Activated CD8-positive, alpha-beta memory T cell treated with anti-CD3 and anti-CD28 coated beads, Interleukin-2, amount 50 U/mL, for 1 hour (primary cell): ENCODE results near the gene PAFAH1B1.

ENCODE experiments used
- DNase-seq: peaks from one replicate; pipeline ENCODE4 v3.0.0-alpha.2; 2020; ENCODE audit errors: extremely low read depth

PAFAH1B1 gene

DNA sequence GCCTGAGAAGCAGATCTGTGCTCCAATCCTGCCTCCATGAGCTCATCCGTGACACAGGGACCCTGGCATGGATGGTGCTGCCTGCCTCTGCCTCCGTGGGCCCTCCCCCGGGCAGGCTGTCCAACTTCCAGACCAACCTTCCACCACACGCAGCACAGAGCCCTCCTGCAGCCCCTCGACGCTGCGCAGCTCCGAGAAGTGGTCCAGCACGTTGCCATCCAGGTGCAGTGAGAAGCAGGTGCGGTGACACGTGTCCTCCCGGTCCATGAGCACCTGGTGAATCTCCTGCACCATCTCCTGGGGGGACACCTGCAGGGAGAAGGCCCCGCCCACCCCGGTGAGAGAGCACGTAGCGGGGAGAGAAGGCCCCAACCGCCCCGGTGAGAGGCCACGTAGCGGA, 109.7 kb downstream of the PAFAH1B1 start:
- no peak for DNase-seq

- no peak for DNase-seq
Measured at GRCh38 chr17:2703606-2704005, 110.2 kb downstream of the PAFAH1B1 start.

DNA sequence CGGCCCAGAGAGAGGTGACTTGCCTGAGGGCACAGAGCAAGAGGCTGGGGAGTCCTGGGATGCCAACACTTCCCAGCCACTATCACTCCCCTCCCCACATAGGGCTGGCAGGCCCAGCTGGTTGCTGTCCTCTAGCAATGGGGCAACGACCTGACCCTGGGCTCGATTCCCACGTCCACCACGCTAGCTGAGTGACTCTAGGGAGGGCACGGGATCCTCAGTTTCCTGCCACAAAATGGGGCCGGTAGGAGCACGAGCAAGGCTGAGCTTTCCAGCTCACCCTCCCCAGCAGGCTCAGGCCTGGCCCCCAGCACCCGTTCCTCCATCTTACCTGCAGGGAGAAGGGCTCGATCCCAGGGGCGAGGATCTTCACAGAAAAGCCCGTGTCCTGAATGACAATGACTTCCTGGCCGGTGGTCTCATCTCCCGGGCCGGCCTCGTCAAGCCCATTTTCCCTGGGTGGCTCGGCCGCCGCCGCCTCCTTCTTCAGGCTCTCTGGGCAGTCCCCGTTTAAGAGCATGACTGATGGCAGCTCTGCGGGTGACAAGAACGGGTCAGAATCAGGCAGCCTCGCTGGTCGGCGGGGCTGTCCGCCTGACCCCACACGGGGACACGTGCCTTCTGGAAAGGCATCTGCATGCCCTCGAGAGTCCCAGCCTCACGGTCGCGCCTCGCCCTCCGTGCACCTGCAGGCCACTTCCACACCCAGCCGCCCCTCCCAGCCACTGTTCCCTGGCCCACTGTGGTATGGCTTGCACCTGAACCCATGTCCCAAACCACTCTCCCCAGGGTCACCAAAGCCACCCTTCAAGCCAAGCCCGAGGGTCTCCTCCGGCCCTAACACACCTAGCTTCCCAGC, 110.8 kb downstream of the PAFAH1B1 start:
- DNase-seq = no peak

DNA sequence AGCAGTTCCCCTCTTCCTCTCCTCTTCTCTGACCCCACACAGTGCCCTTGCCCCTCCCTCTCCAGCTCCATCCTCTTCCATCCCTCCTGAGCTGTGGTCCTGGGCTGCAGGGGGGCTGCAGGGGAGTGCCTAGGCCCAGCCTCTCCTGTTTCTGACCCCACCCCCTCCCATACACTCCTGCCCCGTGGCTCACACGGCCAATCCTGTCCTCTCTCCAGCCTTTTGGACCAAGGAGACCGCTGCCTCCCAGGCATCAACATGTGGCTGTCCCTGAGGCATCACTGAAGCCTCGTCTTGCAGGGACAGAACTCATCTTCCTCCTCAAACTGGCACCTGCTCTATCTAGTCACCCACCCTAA, 111.4 kb downstream of the PAFAH1B1 start:
- no peak for DNase-seq

GRCh38 chr17:2705263-2705662, 111.8 kb downstream of the PAFAH1B1 start:
- DNase-seq = no peak

DNA sequence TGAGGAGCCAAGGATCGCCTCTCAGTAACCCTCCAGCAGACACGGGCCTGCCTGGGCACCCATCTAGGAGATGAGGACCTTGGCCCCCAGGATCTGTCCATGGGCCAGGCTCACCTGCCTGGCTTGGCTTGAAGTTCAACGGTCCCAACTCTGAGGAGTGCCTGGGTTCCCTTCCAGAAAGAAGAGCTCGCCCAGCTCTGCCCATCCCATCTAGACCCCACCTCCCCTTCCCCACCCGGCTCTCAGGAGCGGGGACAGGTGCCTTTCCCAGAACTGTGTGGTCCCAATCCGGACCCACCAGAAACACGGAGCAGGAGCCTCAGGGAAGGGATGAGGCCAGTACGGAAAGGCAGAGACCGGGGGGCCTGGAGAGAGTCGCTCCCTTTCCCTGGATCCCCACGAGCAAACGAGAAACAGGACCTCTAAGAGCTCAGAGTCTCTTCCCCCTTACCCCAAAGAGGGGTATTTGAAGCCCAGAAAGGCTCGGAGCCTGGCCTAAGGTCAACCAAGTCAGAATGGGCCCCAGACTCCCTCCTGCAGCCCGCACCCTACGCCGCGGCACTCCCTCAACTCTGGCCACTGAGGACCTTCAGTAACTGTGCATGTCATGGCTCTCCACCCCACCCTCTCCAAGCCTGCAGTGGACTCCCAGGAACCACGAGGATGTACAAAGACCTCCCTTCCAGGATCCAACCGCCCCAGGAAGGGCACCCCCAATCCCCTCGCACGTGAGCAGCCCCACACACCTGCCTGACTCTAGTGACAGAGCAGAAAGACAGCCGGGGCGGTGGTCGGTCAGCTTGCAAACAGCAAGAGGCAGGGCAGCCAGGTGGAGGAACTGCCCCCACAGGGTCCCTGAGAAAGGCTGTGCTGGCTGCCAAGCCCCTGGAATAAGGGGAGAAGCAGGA, 112.7 kb downstream of the PAFAH1B1 start:
- DNase-seq = no peak

GRCh38 chr17:2706911-2707510, 113.6 kb downstream of the PAFAH1B1 start:
- DNase-seq = no peak

DNA sequence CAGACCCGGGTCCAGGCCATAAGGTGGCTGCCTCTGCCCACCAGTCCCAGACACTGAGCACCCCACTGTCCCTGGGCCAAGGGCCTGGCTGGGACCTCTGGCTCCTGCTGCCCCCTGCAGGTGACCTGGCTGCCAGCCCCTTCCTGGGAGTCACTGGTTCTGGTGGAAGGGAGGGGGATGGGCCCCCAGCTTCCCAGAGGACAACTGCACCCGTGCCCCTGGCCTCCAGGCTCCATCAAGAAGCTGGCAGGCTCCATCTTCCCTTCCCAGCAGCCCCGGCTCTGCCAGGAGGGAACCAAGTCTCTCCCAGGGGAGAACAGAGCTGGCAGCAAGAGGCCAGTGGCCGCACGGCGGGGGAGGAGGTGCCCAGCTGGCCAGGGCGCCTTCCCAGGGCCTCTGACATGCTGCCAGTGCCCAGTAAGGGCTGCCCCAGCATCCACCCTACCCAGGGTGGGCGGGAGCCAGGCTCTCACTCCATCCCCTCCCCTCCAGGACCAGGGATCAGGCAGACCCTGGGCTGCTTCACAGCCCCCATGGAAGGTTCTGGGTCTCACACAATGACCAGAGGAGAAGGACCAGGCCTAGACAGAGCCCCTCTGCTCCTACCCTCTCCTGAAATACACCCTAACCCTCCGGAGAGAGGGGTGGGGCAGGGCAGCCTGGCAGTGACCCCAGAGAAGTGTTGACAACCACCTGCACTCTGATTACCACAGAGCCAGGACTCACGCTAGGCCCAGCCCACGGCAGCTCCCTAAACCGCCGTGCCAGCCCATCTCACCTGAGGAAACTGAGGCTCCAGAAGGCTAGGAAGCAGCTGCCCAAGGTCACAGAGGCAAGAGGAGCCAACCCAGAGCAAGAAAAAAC, 114.5 kb downstream of the PAFAH1B1 start:
- DNase-seq = no peak

DNA sequence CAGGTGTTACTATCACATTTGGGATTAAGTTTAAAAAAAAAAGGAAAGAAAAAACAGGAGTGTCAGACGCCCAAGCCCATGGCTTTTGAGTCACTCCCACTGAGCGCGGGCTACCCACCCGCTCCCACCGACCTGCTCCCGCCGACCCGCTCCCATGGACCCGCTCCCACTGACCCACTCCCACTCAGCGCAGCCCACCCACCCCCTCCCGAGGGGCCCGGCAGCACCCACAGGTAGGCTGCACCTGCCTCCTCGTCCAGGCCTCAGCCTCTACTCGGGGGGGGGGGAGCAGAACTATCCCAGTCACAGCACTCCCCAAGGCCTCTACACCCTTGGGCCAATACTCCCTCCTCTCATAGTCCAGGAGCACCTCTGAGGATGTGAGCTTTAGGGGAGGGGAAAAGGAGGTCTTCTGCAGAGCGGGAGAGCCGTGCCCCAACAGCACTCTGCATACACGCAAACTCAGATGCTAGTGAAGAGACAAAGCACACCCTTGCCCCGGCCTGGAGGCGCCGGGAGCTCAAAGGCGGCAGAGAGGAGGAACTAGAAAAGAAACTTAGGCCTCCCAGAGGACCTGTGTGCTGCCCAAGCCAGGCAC, 115.2 kb downstream of the PAFAH1B1 start:
- DNase-seq = no peak

DNA sequence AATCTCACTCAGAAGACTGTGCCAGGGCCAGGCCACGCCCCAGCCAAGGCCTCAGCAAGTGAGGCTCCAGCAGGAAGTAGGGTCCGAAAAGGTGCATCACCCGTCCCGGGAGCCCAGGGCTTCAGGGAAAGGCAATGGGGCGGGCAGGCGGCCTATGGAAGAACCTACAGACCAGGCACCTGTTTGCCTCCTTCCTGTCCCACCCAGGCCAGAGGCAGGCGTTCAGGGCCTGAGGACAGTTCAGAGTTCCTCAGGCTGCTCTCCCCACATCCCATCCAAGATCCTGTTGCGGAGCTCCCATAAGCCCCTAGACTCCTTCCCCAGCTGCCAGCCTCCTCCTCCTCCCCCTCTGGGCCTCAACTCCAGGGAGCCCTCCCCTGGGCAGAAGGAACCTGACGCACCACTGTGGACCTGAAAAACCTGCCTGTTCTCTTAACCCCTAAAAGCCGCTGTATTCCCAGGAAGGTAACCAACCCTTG, 115.8 kb downstream of the PAFAH1B1 start:
- DNase-seq = no peak

DNA sequence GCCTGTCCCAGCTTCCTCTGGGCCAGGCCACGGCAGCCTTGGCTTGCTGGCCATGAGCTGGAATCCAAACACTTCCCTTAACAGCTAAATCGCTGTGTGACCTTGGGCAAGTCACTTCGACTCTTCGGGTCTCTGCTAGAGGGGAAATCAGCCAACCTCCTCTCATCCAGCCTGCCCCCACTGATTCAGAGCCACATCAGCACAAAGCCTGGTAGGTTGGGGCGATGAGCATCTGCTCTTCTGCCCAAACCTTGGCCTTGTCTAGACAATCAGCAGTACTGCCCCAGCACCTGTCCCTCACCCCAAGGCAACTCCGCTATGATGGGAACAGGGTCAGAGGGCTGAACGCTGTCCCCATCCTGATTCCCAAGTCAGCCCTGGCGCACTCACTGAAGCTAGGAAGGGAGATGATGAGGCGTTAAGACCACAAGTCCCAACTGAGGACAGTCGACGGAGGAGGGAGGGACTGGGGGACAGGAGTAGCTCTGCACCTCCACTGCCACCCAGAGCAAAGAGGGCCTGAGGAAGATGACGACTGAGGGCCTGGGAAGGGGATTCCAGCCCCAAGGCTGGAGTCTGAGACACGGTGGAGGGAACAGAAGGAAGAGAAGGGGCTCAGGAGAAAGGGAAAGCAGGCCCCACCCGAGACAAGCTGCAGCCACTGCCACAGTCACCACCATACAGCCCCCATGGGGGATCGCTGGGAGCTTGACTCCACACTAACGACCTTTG, 116.8 kb downstream of the PAFAH1B1 start:
- DNase-seq = no peak

GRCh38 chr17:2710803-2711607, 117.6 kb downstream of the PAFAH1B1 start:
- DNase-seq = no peak

GRCh38 chr17:2711608-2712299, 118.3 kb downstream of the PAFAH1B1 start, which contains the start of gene CLUH:
Gene CLUH (minus strand): TSS chr17:2711764. CDS start chr17:2711661, 103 bp downstream.
- peak; percentile 77 for DNase-seq

DNA sequence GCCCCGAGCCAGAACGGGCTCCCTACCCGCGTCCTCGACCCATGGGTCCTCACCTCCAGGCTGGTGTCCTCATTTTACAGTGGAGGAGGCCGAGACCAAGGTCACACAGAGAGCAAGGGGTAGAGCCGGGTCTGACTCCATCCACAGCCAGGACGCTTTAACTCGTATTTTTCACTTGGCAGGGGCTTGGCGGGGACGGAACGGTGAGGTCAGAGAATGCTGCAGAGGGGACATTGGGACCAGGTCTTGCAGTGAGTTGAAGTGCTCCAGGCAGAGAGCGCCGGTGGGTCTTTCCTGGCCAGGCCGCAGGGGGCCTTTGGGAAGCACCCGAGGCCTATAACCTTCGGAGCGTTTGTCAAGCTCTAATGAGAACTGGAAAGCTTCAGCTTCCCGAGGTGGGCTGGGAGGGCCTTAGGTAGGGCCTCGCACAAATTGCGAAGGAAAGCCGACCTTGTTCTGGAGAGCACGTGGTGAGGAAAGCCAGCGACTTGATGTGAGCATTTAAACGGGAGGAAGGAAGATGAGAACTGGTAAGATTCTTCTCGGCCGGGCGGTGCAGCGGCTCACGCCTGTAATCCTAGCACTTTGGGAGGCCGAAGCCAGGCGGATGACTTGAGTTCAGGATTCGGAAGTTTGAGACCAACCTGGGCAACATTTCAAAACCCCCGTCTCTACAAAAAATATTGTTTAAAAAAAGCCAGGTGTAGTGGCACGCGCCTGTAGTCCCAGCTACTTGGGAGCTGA, 119.0 kb downstream of the PAFAH1B1 start:
- DNase-seq = no peak

DNA sequence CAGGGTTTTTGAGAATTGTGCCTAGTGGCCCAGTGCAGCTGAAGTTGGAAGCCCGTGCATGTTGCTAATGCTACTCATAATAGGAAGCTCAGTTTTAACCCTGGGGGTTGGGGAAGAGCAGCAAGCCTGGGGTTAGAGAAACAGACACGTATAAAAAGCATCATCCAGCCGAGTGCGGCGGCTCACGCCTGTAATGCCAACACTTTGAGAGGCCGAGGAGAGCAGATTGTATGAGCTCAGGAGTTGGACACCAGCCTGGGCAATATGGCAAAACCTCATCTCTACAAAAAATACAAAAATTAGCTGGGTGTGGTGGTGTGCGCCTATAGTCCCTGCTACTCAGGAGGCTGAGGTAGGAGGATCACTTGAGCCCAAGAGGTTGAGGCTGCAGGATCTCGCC, 120.4 kb downstream of the PAFAH1B1 start:
- no peak for DNase-seq

- DNase-seq = no peak
Measured at GRCh38 chr17:2716649-2717048, 123.2 kb downstream of the PAFAH1B1 start.

DNA sequence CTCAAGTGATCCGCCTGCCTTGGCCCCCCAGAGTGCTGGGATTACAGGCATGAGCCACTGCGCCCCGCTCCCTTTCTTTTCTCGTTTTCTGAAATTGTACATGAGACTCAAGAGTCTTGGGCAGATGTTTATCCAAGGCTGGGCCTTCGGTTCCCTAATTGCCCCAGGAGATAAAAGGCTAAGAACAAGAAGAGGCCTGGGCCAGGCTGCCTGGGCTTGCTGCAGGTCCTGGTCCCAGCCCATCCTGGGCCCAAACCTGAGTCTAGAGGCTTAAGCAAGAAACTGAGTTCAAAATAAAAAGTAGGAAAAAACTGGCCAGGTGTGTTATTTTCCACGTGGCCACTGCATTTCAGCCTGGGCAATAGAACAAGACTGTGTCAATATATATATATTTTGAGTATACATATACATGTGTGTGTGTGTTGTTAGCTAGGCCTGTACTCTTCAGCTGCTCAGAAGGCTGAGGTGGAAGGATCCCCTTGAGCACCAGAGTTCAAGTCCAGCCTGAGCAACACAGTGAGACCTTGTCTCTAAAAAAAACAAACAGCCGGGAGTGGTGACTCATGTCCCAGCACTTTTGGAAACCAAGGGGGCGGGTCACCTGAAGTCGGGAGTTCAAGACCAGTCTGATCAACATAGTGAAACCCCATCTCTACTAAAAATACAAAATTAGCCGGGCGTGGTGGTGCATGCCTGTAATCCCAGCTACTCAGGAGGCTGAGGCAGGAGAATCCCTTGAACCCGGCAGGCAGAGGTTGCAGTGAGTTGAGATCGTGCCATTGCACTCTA, 124.9 kb downstream of the PAFAH1B1 start:
- DNase-seq = no peak
